ENCODE data around the gene SUPT3H. TPM values are rescaled to one million over a fixed set of nuclear protein-coding genes. Genes with fewer than 3 reads are reported as not detected.

The SUPT3H gene
- total RNA-seq, 1 experiment from 2014 or later = 15.8 TPM

DNA sequence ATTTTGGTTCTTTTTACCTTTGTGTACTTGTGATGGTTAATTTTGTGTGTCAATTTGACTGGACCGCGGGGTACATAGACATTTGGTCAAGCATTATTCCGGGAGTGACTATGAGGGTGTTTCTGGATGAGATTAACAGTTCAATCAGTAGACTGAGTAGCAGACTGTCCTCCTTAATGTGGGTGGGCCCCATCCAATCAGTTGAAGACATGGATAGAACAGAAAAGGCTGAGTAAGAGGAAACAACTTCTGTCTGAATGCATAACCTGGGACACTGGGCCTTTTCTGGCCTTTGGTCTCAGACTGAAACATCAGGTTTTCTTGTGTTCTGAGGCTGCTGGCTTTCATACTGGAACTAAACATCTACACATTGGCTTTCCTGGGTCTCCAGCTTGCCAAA lies 353.1 kb downstream of the SUPT3H start:
- Histone ChIP-seq H3K27me3 (no peaks in the 10 kb centered on the region), H3K9me3 (replicated peaks) (no peaks in the 10 kb centered on the region; the same call in 1 of the 2 replicates), H3K27ac (no peak overlapping the region), H3K4me1 (no peaks in the 10 kb centered on the region), H3K4me3 (no peak overlapping the region), H3K36me3 (no peaks in the 10 kb centered on the region; the same call in 1 of the 2 replicates)
- DNase-seq = no peak

- H3K27me3 ChIP-seq = no peaks in the 10 kb centered on the region
- DNase-seq = no peak
- no peak overlapping the region for H3K4me3 ChIP-seq
- no peaks in the 10 kb centered on the region; the same call in 1 of the 2 replicates for H3K9me3 ChIP-seq (replicated peaks)
- no peaks in the 10 kb centered on the region for H3K4me1 ChIP-seq
- H3K36me3 ChIP-seq = no peaks in the 10 kb centered on the region; the same call in 1 of the 2 replicates
- no peak overlapping the region for H3K27ac ChIP-seq
Observed at GRCh38 chr6:45021676-45022075, 356.1 kb downstream of the SUPT3H start.

DNA sequence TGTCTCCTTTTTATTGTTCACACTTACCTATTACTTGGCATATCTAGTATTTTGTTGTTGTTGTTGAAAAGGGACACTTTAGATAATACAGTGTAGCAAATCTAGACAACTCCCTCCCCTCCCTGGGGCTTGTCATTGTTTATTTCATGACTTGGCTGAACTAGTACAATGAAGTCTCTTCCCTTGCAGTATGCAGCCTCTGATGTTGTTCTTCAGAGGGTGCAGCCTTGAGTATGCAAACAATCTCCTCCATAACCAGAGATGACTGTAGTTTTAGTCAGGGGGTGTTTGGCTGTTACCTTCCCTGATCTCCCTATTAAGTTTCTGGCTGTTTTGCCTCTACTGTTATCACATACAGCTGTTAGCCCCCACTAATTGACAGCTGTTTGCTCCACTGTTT lies 365.0 kb downstream of the SUPT3H start:
- H3K9me3 ChIP-seq (replicated peaks) = peaks cover 4% of the 10 kb centered on the region; the same call in 1 of the 2 replicates
- DNase-seq = no peak
- no peak overlapping the region for H3K27ac ChIP-seq
- no peaks in the 10 kb centered on the region for H3K36me3 ChIP-seq
- H3K4me1 ChIP-seq = no peaks in the 10 kb centered on the region
- no peak overlapping the region for H3K4me3 ChIP-seq
- no peaks in the 10 kb centered on the region for H3K27me3 ChIP-seq

DNA sequence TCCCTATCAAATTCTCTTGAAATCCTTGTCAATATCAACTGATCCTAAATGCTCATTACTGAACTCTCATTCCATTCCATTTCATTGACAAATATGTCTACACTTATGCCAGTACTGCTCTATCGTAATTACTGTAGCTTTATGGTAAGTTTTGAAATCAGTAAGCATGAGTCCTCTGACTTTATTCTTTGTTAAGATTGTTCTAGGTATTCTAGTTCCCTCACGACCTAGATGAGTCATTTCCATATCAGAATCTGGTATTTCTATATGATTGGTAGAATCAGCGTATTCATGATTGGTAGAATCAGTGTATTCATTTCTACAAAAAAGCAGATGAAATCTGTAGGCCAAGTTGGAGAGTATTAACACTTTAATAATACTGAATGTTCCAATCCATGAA lies 368.2 kb downstream of the SUPT3H start:
- H3K27ac ChIP-seq = no peak overlapping the region
- peaks cover 4% of the 10 kb centered on the region; the same call in 1 of the 2 replicates for H3K9me3 ChIP-seq (replicated peaks)
- no peaks in the 10 kb centered on the region for H3K4me1 ChIP-seq
- DNase-seq = no peak
- H3K4me3 ChIP-seq = no peak overlapping the region
- no peaks in the 10 kb centered on the region for H3K36me3 ChIP-seq
- no peaks in the 10 kb centered on the region for H3K27me3 ChIP-seq

- H3K27ac ChIP-seq = no peak overlapping the region
- DNase-seq = no peak
- no peak overlapping the region for H3K4me3 ChIP-seq
- no peaks in the 10 kb centered on the region for H3K27me3 ChIP-seq
- H3K36me3 ChIP-seq = no peaks in the 10 kb centered on the region
- H3K4me1 ChIP-seq = peaks cover 3% of the 10 kb centered on the region; the same call in 1 of the 2 replicates
- H3K9me3 ChIP-seq (replicated peaks) = no peaks in the 10 kb centered on the region
Observed at GRCh38 chr6:45006893-45007292, 370.8 kb downstream of the SUPT3H start.

DNA sequence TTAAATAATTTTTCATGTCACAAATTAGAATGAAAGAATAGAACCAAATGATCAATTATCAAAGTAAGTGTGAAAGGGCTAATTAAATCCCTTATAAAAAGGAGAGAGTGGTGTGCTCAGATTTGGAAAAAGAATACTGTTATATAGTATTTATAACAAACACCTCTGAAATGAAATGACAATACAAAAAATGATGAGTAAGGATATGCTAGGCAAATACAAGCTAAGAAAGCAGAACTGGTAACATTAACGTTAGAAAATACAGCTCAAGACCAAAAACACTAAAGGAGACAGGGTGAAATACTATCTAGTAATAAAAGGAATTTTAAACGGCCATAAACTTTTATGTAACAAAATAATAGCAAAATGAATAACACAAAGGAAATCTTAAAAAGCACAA lies 373.8 kb downstream of the SUPT3H start:
- no peak for DNase-seq
- H3K27me3 ChIP-seq = no peaks in the 10 kb centered on the region
- H3K36me3 ChIP-seq = no peaks in the 10 kb centered on the region
- no peak overlapping the region for H3K4me3 ChIP-seq
- peaks cover 3% of the 10 kb centered on the region; the same call in 1 of the 2 replicates for H3K4me1 ChIP-seq
- H3K9me3 ChIP-seq (replicated peaks) = no peaks in the 10 kb centered on the region
- no peak overlapping the region for H3K27ac ChIP-seq

DNA sequence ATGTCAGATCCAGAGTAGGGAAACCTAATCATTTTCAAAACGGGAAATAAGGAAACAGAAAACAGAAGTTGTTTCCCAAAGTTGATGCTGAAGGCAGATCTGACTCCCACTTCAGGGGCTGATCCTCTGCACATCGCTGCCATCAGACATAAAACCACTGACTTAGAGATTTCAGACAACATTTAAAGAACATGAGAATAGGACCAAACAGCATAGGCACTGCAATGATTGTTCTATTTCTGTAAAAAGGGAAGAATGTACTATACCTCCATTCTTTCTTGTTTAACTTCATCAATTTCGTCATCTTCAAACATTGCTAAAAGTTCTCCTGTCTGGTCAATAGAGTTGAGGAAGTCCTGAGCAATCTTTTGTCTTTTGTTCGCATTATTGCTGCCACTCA lies 374.3 kb downstream of the SUPT3H start:
- Histone ChIP-seq H3K4me1 (peaks cover 3% of the 10 kb centered on the region; the same call in 1 of the 2 replicates), H3K27me3 (no peaks in the 10 kb centered on the region), H3K36me3 (no peaks in the 10 kb centered on the region), H3K4me3 (no peak overlapping the region), H3K27ac (no peak overlapping the region), H3K9me3 (replicated peaks) (no peaks in the 10 kb centered on the region)
- DNase-seq = no peak

DNA sequence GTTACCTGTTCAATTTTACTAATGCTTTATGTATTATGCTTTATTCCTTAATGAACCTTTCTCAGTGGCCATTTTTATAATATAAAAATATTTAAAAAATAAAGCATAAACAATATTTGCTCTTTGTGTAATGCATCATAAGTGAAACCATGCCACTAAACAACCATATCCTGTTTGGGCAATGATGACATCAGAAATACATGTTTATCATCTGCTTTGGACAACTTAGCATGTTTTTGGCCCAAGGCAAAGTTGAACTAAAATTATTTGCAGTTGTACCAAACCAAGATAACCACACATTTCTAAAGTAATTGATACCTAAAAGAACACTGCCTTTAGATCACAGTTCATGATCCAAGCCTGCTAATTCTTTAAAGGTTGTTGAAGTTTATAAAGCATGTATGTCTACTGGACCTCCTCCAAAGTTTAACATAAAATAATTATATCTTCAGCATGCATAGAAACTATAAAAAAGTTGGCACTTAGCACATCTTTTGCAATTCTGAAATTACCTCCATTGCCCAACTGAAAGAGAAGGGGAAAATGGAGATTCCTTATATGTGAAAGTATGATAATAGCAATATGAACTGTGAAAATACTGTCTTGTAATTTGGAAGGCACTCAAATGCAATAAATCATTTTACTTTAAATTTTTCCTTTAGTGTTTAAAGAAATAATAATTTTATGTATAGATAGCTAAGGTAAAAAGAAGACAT lies 375.2 kb downstream of the SUPT3H start:
- Histone ChIP-seq H3K9me3 (replicated peaks) (no peaks in the 10 kb centered on the region), H3K4me3 (no peak overlapping the region), H3K27me3 (no peaks in the 10 kb centered on the region), H3K4me1 (peaks cover 3% of the 10 kb centered on the region; the same call in 1 of the 2 replicates), H3K36me3 (no peaks in the 10 kb centered on the region), H3K27ac (no peak overlapping the region)
- no peak for DNase-seq

DNA sequence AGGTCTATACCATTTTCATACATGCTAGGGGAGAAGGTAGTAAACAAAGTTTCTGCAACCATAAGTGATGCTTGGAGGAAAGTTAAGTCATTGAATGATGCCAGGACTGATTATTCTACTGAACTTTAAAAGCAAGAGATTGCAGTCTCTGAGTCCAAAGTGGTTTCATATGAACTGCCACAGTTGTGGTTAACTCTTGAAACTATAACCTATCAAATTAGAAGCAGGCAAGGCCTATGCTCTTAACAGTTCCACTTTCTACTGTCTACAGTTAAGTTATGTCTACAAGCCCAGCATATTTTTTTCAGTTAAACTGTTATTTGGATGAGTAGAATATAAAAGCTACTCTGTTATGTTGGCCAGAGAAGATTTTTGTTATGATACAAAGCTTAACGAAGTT lies 376.1 kb downstream of the SUPT3H start:
- Histone ChIP-seq H3K27me3 (no peaks in the 10 kb centered on the region), H3K27ac (no peak overlapping the region), H3K4me3 (no peak overlapping the region), H3K36me3 (no peaks in the 10 kb centered on the region), H3K4me1 (peaks cover 3% of the 10 kb centered on the region; the same call in 1 of the 2 replicates), H3K9me3 (replicated peaks) (no peaks in the 10 kb centered on the region)
- DNase-seq = no peak

DNA sequence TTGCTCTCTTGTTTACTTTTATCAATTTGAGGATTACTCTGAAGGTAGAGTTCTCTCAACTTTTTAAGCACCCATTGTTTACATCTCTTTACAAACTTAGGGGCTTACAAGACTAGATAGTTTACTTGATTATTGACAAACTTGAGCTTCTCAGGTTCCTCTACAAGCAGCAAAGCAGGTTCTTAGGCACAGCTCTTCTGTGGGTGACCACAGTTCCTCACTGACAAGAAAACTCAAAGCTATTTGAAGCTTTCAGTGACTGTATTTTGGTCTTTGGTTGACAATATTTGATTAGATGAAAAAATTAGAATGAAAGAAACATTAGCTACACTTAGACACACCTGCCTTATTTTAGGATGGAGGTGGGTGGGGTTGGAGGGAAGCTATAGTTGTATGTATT lies 376.9 kb downstream of the SUPT3H start:
- no peaks in the 10 kb centered on the region for H3K36me3 ChIP-seq
- H3K4me1 ChIP-seq = peaks cover 3% of the 10 kb centered on the region; the same call in 1 of the 2 replicates
- no peaks in the 10 kb centered on the region for H3K27me3 ChIP-seq
- no peak for DNase-seq
- H3K27ac ChIP-seq = no peak overlapping the region
- no peaks in the 10 kb centered on the region for H3K9me3 ChIP-seq (replicated peaks)
- no peak overlapping the region for H3K4me3 ChIP-seq

- Histone ChIP-seq H3K4me3 (no peak overlapping the region), H3K27ac (no peak overlapping the region), H3K36me3 (no peaks in the 10 kb centered on the region), H3K9me3 (replicated peaks) (no peaks in the 10 kb centered on the region), H3K4me1 (peaks cover 5% of the 10 kb centered on the region; the same call in 1 of the 2 replicates), H3K27me3 (no peaks in the 10 kb centered on the region)
- no peak for DNase-seq
Observed at GRCh38 chr6:44999066-44999465, 378.7 kb downstream of the SUPT3H start.

- peaks cover 2% of the 10 kb centered on the region; the same call in 1 of the 2 replicates for H3K4me1 ChIP-seq
- H3K27me3 ChIP-seq = no peaks in the 10 kb centered on the region
- H3K4me3 ChIP-seq = no peak overlapping the region
- no peaks in the 10 kb centered on the region for H3K36me3 ChIP-seq
- H3K9me3 ChIP-seq (replicated peaks) = no peaks in the 10 kb centered on the region
- DNase-seq = no peak
- no peak overlapping the region for H3K27ac ChIP-seq
Observed at GRCh38 chr6:44995486-44996132, 382.1 kb downstream of the SUPT3H start.

DNA sequence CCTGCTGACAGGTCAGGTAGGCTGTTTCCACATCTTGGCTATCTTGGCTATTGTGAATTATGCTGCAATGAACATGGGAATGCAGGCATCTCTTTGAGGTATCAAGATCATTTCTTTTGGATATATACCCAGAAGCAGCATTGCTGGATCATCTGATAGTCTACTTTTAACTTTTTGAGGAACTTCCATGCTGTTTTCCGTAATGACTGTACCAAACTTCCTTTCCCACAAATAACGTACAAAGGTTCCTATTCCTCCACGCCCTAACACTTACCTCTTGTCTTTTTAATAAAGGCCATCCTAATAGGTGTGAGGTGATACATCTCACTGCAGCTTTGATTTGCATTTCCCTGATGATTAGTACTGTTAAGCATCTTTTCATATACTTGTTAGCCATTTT lies 388.3 kb downstream of the SUPT3H start:
- no peaks in the 10 kb centered on the region for H3K27me3 ChIP-seq
- DNase-seq = no peak
- H3K27ac ChIP-seq = no peak overlapping the region
- H3K4me3 ChIP-seq = no peak overlapping the region
- no peaks in the 10 kb centered on the region for H3K9me3 ChIP-seq (replicated peaks)
- H3K36me3 ChIP-seq = no peaks in the 10 kb centered on the region
- no peaks in the 10 kb centered on the region for H3K4me1 ChIP-seq

DNA sequence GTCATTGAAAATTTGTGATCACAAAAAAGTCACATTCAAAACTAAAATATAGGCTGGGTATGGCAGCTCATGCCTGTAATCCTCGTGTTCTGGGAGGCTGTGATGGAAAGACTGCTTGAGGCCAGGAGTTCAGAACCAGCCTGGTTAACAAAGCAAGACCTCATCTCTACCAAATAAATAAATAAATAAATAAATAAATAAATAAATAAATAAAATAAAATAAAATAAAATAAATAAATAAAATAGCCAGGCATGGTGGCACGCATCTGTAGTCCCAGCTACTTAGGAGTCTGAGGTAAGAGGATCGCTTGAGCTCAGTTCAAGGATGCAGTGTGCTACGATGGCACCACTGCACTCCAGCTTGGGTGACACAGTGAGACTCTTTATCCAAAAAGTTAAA lies 392.7 kb downstream of the SUPT3H start:
- H3K27ac ChIP-seq = no peak overlapping the region
- no peak for DNase-seq
- no peak overlapping the region for H3K4me3 ChIP-seq
- H3K27me3 ChIP-seq = no peaks in the 10 kb centered on the region
- H3K36me3 ChIP-seq = no peaks in the 10 kb centered on the region
- no peaks in the 10 kb centered on the region for H3K9me3 ChIP-seq (replicated peaks)
- H3K4me1 ChIP-seq = no peaks in the 10 kb centered on the region

DNA sequence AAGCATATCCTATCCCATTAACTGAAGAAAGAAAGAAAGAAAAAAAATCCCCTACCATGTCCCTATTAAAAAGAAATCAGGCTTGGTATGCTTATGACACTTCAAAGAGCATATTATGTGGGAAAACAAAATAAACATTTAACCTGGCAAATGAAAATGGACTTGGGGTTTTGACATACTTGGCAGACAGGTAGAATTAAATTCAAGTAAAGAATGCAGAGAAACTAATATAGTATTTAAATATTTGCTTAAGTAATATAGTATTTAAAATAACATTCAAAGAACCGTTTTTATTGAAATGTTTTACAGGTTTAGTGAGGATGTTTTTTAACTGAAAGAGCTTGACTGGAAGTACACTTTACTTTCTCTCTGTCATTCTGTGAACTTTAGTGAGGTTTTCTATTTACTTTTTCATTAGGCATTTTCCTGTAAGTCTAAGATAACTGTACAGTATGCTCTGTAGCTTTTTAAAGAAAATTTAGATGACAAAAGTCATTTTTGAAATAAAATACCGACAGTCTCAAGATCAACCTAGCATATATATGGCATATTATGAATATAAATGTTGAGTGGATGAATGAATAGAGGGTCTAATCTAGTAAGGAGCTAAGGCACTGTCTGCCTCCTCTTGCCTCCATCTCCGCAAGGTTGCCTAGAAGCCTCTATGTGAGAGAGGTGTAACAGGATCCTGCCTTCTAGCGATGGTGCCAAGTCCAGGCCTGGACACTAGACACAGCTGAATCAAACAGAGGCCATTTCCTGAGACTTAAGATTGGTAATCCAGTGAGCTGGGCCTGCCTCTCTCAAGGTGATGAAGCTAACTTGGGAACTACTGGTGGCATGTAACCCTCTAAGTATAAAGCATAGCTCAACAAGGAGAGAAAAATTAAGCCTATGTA lies 394.0 kb downstream of the SUPT3H start:
- H3K36me3 ChIP-seq = no peaks in the 10 kb centered on the region
- no peak overlapping the region for H3K27ac ChIP-seq
- H3K9me3 ChIP-seq (replicated peaks) = no peaks in the 10 kb centered on the region
- H3K4me3 ChIP-seq = no peak overlapping the region
- DNase-seq = no peak
- no peaks in the 10 kb centered on the region for H3K4me1 ChIP-seq
- H3K27me3 ChIP-seq = no peaks in the 10 kb centered on the region
